Smooth muscle cell (in vitro differentiated cells): ENCODE measurements around the gene SERINC5. TPM values are rescaled to one million over a fixed set of nuclear protein-coding genes. Genes with fewer than 3 reads are reported as not detected.
"Not testable (repeated sequence)": the region's sequence is repeated elsewhere in the genome, so short reads cannot be mapped to it uniquely, and the experiment has no call there.

Experiments
- DNase-seq: peaks from one replicate; lab custom pipeline; 2025; ENCODE audit not compliant: unreplicated experiment; lab: John Stamatoyannopoulos, UW
- H2AFZ ChIP-seq: fragments of 200-600 bp; sonication (generic); 2 replicates; pipeline ENCODE4 v1.6.0; 2016; ENCODE audit warnings: antibody characterized with exemption, low read depth, mild to moderate bottlenecking
- H3F3A ChIP-seq: fragments of 200-600 bp; sonication (generic); 2 replicates; pipeline ENCODE4 v1.6.0; 2017; ENCODE audit warnings: antibody characterized with exemption, low read depth
- H3K27ac ChIP-seq: fragments of 200-600 bp; sonication (generic); 2 replicates; pipeline ENCODE4 v1.5.1; 2016; ENCODE audit warnings: low read depth, mild to moderate bottlenecking
- H3K27me3 ChIP-seq: fragments of 200-600 bp; sonication (generic); 2 replicates; pipeline ENCODE4 v1.6.1; 2016; ENCODE audit warnings: low read depth, mild to moderate bottlenecking
- H3K36me3 ChIP-seq: fragments of 200-600 bp; sonication (generic); 2 replicates; pipeline ENCODE4 v1.5.1; 2016; ENCODE audit warnings: low read depth
- H3K4me1 ChIP-seq: fragments of 200-600 bp; sonication (generic); 2 replicates; pipeline ENCODE4 v1.5.1; 2016; ENCODE audit warnings: low read depth
- H3K4me2 ChIP-seq: fragments of 200-600 bp; sonication (generic); 2 replicates; pipeline ENCODE4 v1.6.0; 2016; ENCODE audit warnings: mild to moderate bottlenecking
- H3K4me3 ChIP-seq: fragments of 200-600 bp; sonication (generic); 2 replicates; pipeline ENCODE4 v1.5.1; 2016; ENCODE audit warnings: mild to moderate bottlenecking
- H3K79me2 ChIP-seq: fragments of 200-600 bp; sonication (generic); 2 replicates; pipeline ENCODE4 v1.6.0; 2016; ENCODE audit warnings: low read depth, mild to moderate bottlenecking
- H3K9ac ChIP-seq: fragments of 200-600 bp; sonication (generic); 2 replicates; pipeline ENCODE4 v1.6.0; 2016; ENCODE audit warnings: low read depth
- H3K9me3 ChIP-seq: fragments of 200-600 bp; sonication (generic); replicated peaks from 2 replicates; pipeline ENCODE4 v1.5.1; 2016; ENCODE audit warnings: low read depth
- H4K20me1 ChIP-seq: fragments of 200-600 bp; sonication (generic); 2 replicates; pipeline ENCODE4 v1.6.0; 2016; ENCODE audit warnings: low read depth
- whole genome bisulfite sequencing: methylation state at CpG from one replicate; pipeline ENCODE4 v1.1.7; 2016; ENCODE audit warnings: low lambda C conversion rate; 5-methylcytosine and 5-hydroxymethylcytosine counted together
- polyA plus RNA-seq: library from polyadenylated mRNA; unstranded; fragments of >200 nt; fragmentation: Nextera tagmentation; extraction: Ambion mirVana; gene quantifications from 2 replicates; pipeline ENCODE4 v1.2.1, GENCODE V29; 2016
- total RNA-seq: library from RNA; depleted of rRNA; stranded (reverse); fragments of >200 nt; gene quantifications from 2 replicates; pipeline ENCODE4 v1.2.3, GENCODE V29; 2014
- TF ChIP-seq, protein P1 (sequence below): fragments of 200-600 bp; sonication (generic); IDR thresholded peaks from 2 replicates; pipeline ENCODE4 v1.5.1; 2017; ENCODE audit warnings: borderline replicate concordance, mild to moderate bottlenecking, antibody characterized with exemption; ENCODE audit not compliant: insufficient read depth, poor library complexity, severe bottlenecking

The SERINC5 gene
- total and polyA plus RNA-seq, 2 experiments from 2014 or later = 4.5 to 37.0 TPM

DNA sequence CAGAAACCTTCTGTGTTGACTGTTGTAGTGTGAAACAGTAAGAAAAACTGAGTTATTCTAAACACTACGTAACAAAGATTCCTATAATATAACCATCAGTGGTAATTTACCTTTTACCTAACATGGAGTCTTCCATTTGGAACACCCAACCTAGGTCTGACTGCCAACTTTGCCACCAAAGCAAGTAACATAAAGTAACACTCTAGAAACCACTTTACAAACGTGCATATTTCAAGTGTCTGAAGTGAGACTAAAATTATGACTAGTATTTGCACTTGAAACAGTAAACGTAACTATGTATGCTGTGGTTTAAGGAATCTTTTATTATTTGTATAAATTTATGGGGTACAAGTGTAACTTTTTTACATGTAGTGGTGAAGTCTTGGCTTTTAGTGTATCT lies 95.6 kb downstream of the SERINC5 start:
- Histone ChIP-seq H3K4me3 (no peak overlapping the region), H3K4me2 (no peak overlapping the region), H3K36me3 (no peaks in the 10 kb centered on the region), H3K9ac (no peak overlapping the region), H3F3A (peaks cover 7% of the 10 kb centered on the region), H4K20me1 (no peaks in the 10 kb centered on the region), H3K27ac (no peak overlapping the region), H3K27me3 (no peaks in the 10 kb centered on the region), H3K9me3 (no peaks in the 10 kb centered on the region), H2AFZ (no peak overlapping the region), H3K4me1 (peaks cover 15% of the 10 kb centered on the region), H3K79me2 (no peaks in the 10 kb centered on the region)
- DNase-seq = no peak
- WGBS = over 99% methylated on average over 3 of the region's 3 CpGs
- TF ChIP-seq, protein P1, sequence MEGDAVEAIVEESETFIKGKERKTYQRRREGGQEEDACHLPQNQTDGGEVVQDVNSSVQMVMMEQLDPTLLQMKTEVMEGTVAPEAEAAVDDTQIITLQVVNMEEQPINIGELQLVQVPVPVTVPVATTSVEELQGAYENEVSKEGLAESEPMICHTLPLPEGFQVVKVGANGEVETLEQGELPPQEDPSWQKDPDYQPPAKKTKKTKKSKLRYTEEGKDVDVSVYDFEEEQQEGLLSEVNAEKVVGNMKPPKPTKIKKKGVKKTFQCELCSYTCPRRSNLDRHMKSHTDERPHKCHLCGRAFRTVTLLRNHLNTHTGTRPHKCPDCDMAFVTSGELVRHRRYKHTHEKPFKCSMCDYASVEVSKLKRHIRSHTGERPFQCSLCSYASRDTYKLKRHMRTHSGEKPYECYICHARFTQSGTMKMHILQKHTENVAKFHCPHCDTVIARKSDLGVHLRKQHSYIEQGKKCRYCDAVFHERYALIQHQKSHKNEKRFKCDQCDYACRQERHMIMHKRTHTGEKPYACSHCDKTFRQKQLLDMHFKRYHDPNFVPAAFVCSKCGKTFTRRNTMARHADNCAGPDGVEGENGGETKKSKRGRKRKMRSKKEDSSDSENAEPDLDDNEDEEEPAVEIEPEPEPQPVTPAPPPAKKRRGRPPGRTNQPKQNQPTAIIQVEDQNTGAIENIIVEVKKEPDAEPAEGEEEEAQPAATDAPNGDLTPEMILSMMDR = no peak

DNA sequence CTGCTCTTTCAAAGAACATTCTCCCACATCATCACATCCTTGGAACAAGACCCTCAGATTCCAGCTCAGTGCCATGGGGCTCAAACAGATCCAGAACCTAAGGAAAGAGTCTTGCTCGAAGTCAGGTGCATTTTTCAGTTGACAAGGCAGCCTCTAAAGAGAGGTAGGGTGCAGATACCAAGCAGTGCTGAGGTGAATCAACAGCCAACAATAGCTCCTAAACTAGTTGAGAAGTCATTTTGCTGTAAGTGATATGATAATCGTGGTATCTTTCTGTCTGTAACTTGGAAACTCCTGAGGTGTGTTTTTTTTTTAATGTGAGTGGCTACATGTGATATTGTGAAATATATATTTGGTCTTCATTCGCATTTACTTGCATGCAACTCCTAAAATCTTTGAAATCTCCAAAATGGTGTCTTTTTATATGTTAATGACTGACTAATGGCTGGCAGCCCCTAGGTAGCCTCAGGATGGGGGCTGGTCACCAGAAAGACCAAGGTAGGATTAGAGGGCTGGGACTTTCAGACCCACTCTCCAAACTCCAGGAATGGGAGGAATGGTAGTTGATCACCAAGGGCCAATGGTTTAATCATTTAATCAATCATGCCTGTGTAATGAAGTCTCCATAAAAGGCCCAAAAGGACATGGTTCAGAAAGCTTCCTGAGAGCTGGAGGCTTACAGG lies 96.6 kb downstream of the SERINC5 start:
- Histone ChIP-seq H3K27me3 (no peaks in the 10 kb centered on the region), H3K4me3 (no peak overlapping the region), H3K4me2 (no peak overlapping the region), H3K9me3 (no peaks in the 10 kb centered on the region), H3K36me3 (no peaks in the 10 kb centered on the region), H3K9ac (no peak overlapping the region), H3K27ac (no peak overlapping the region), H3K79me2 (peaks cover 5% of the 10 kb centered on the region), H2AFZ (no peak overlapping the region), H3F3A (peaks cover 3% of the 10 kb centered on the region), H4K20me1 (no peaks in the 10 kb centered on the region), H3K4me1 (peaks cover 15% of the 10 kb centered on the region)
- TF ChIP-seq, protein P1 = no peak
- 93% methylated on average over 3 of the region's 3 CpGs for WGBS
- no peak for DNase-seq

DNA sequence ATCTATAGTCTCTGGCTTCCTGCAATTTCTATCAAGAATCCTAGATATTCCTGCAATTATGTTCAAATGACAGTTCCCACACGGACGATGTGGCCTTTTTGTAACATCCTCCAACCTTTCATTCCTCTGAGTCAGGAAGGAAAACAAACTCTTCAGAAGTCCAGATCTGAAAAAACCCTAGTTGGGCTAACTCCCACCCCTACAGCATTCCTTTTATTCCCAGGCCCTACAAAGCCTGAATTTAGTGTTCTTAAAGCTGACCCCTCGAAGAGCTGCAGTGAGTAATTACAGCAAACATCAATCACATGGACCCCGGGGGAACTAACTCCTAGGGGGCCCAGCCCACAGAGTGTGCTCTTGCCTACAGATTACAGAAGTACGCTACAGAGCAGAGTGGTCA lies 99.7 kb downstream of the SERINC5 start:
- Histone ChIP-seq H3K4me1 (peaks cover 15% of the 10 kb centered on the region), H3K9ac (no peak overlapping the region), H2AFZ (no peak overlapping the region), H3K79me2 (peaks cover 5% of the 10 kb centered on the region), H4K20me1 (no peaks in the 10 kb centered on the region), H3K27ac (no peak overlapping the region), H3K9me3 (no peaks in the 10 kb centered on the region), H3K36me3 (no peaks in the 10 kb centered on the region), H3F3A (no peaks in the 10 kb centered on the region), H3K4me3 (no peak overlapping the region), H3K27me3 (no peaks in the 10 kb centered on the region), H3K4me2 (no peak overlapping the region)
- TF ChIP-seq, protein P1 = no peak
- no peak for DNase-seq
- WGBS = 22% methylated on average over 5 of the region's 5 CpGs

DNA sequence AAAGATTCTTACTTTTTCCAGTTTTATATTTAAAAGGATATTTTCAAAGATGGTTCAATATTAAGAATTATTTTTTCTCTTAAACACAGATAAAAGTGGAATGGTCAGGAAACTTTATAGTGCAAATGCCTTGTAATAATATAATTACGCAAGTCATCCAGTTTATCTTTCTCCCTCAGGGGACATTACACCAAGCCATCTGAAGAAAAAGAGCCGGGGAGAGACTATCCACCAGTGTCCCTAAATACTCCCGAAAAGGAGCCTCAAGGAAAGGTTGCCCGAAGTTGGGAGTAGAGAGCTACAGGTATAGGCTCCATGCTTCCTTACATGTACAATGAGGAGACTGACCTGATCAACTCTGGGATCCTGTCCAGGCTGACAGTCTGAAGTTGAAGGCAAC lies 101.1 kb downstream of the SERINC5 start:
- no peak overlapping the region for H3K27ac ChIP-seq
- no peak overlapping the region for H3K4me2 ChIP-seq
- 91% methylated on average over 4 of the region's 4 CpGs for WGBS
- no peak overlapping the region for H3K9ac ChIP-seq
- TF ChIP-seq, protein P1 = no peak
- no peak overlapping the region for H2AFZ ChIP-seq
- peaks cover 15% of the 10 kb centered on the region for H3K4me1 ChIP-seq
- no peaks in the 10 kb centered on the region for H3K27me3 ChIP-seq
- H4K20me1 ChIP-seq = no peaks in the 10 kb centered on the region
- no peak for DNase-seq
- H3K4me3 ChIP-seq = no peak overlapping the region
- H3K79me2 ChIP-seq = peaks cover 5% of the 10 kb centered on the region
- no peaks in the 10 kb centered on the region for H3K9me3 ChIP-seq
- no peaks in the 10 kb centered on the region for H3K36me3 ChIP-seq
- no peaks in the 10 kb centered on the region for H3F3A ChIP-seq

DNA sequence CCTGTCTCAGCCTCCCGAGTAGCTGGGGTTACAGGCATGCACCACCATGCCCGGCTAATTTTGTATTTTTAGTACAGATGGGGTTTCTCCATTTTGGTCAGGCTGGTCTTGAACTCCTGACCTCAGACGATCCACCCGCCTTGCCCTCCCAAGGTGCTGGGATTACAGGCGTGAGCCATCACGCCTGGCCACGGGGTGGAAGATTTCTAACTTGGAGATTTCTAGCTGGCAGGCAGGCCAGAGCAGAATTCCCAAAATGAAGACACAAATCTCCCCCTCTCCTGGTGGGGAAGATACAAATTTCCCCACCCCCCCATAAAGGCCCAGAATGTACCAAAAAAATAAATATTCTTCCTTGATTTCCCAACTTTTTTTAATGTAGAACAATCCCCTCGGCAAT lies 101.6 kb downstream of the SERINC5 start:
- H2AFZ ChIP-seq, H3K9ac ChIP-seq, H3K27me3 ChIP-seq, H4K20me1 ChIP-seq, H3K36me3 ChIP-seq, H3K27ac ChIP-seq, H3K9me3 ChIP-seq, H3K4me2 ChIP-seq, DNase-seq, H3F3A ChIP-seq, H3K79me2 ChIP-seq, H3K4me3 ChIP-seq: not testable (repeated sequence)
- peaks cover 15% of the 10 kb centered on the region for H3K4me1 ChIP-seq
- 92% methylated on average over 8 of the region's 8 CpGs for WGBS
